ENCODE data around the gene HBB.

GRCh38 chr11:5243816-5244180 is 16.9 kb upstream of the HBB start:
- TF ChIP-seq CTCF (IDR thresholded peaks at IDR 0.05): no peak
- TF ChIP-seq EP300 (IDR thresholded peaks at IDR 0.05): no peak

All from stomach (tissue), 4 donors.